ENCODE data around the gene THSD7B.
"Not testable (repeated sequence)": the region's sequence is repeated elsewhere in the genome, so short reads cannot be mapped to it uniquely, and the experiment has no call there.

THSD7B gene

GRCh38 chr2:137255345-137255744 is 490.0 kb downstream of the THSD7B start:
- no peak for DNase-seq (ENCODE audit: low read depth in 3 of 3)

DNA sequence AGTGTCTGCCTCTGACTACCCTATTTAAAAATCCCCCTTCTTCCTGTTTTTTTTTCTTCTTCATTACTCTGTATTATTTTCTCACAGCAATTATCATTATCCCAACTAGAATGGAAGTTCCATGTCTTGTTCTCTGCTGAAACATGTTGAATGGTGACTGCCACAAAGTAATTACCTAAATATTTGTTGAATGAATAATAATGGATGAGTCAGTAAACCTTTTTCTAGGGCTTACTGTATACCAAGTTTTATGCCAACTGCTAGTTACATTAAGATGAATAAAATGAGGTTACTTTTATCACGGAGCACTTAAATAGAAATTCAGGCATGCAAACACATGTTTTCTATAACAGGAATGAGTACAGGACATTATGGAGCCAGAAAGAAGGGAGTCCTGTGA is 490.6 kb downstream of the THSD7B start:
- no peak for DNase-seq (ENCODE audit: low read depth in 3 of 3)

GRCh38 chr2:137261881-137262585 is 496.7 kb downstream of the THSD7B start:
- no peak for DNase-seq (ENCODE audit: low read depth in 3 of 3)

GRCh38 chr2:137262594-137262993 is 497.2 kb downstream of the THSD7B start:
- DNase-seq (ENCODE audit: low read depth in 3 of 3): no peak

DNA sequence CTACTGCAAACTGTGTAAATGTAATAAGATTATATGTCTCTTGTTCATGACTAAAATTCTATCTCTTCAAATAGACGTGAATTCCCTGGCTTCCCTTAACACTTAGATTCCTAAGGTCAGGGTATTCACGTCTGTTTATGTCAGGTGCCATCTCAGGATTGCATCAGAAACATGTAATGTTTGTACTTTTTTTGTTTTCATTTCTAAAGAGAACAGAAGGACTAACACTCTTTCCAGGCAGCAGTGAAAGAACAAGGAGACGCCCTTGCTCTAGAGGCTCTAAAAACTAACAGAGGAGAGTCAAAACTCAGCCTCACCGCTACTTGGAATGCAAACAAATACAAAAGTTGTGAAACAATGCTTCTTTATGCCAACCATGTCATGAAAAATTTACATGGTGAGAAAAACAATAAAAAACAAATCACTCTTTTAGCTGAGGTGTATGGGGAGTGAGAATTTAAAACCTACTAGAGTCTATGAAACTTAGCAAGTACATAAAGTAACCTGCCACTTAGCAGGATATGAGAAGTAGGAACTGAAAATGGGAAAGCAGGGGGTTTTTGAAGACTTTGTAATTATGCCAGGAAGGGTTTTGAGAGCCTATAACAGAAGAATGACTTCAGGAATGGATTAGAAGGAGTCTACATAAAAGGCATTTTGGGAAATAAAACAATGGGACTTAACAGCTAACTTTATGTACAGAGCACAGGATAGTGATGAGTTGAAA is 522.7 kb downstream of the THSD7B start:
- no peak for DNase-seq (ENCODE audit: low read depth in 3 of 3)

DNA sequence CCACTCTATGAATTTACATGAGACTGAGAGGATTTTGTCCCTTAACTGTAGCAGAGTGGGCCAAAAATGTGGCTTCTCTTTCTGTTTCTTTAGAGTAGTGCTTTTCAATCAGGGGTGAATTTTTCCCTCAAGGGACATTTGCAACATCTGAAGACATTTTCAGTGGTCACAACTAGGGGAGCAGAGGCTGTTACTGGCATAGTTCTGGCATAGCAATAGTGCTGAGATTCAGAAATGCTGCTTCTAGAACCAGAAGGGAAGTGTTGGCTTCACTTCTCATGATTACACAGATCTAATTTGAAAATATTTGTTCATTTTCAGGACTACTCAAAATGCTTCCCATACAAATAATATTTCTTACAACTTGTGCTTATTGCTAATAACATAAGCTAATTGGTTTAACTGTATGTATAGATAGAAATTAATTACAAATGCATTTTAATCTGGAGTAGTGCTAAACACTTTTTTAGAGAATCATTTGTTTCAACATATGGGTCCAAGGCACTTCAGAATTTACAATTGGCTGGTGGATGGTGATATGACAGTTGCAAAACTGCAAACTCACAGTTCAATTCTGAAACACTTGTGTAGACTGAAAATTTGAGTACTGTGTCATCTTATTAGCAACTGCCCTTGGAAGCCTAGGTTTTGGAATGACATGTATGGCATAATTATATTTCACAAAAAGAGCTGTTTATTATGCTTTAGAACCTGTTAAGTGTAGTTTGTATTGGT is 526.7 kb downstream of the THSD7B start:
- no peak for DNase-seq (ENCODE audit: low read depth in 3 of 3)

GRCh38 chr2:137298377-137298776 is 533.0 kb downstream of the THSD7B start:
- no peak for DNase-seq (ENCODE audit: low read depth in 3 of 3)

DNA sequence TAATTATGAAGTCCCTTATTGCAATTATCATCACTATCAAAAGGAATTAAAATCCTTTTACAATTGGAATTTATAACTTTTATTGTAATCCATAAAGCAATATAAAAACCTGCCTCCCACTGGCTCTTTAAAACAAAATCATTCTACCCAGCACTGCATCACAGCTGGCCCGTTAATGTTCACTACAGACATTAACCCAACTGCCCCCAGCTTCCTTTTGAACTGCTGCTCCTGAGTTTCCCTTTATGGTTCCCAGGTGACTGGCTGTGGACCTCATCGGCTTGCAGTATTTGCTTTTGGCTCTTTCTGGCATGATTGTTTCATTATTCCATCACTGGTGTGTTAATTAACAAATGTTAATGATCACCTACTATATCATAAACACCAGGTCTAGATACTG is 535.6 kb downstream of the THSD7B start:
- DNase-seq (ENCODE audit: low read depth in 3 of 3): no peak

- DNase-seq (ENCODE audit: low read depth in 3 of 3): no peak
Observed at GRCh38 chr2:137302957-137303356, 537.6 kb downstream of the THSD7B start.

DNA sequence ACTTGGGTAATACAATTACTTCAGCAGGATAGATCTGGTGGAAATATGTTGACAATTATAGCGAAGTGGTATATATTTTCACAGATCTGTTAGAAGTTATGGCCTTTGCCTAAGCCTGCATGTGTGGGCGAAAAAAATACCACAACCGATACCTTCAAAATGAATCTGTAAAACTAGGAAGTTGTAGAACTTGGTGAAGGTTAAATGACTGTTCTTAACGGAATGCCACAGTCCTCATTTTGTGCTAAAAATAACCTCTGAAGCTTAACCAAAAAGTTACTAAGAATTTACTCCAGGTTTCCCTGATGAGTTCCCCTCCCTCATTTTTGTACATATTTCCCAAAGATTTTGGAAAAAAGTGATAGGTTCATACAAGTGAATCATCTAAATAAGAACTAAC is 550.7 kb downstream of the THSD7B start:
- no peak for DNase-seq (ENCODE audit: low read depth in 3 of 3)

- no peak for DNase-seq (ENCODE audit: low read depth in 3 of 3)
Observed at GRCh38 chr2:137321566-137321965, 556.2 kb downstream of the THSD7B start.

- not testable (repeated sequence) for DNase-seq (ENCODE audit: low read depth in 3 of 3)
Observed at GRCh38 chr2:137331562-137331961, 566.2 kb downstream of the THSD7B start.

DNA sequence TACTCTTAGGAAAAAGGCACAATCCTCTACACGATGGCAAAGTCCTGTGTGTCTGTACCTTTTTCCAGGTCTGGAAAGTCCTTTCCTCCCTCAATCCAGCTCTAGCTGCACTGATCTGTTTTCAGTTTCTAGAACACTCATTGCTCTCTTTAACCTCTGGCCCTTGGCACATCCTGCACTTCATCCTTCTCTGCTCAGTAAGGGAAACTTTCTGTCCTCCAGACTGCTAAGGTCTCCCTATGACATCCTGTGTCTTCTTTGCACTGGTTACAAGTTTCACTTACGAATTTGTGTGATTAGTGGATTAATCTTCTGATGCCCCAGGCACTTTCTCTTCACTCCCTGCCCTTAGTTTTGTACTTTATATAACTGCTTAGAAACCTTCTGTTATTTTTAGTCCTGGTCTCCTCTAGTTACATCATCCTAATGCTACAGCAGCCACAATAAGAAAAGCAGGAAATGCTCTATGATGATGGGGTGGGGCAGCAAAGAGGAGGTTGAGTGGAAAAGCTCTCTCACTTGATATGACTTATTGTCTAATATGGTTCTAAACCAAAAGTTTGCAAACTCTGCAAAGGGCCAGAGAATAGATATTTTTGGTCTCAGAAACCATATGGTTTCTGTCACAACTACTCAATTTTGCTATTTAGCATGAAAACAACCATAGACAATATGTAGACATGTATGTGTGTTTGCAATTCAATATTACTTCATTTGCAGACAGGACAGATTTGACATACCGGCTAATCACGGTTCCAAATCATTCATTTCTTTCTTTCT is 568.2 kb downstream of the THSD7B start:
- DNase-seq (ENCODE audit: low read depth in 3 of 3): no peak

GRCh38 chr2:137336067-137336466 is 570.7 kb downstream of the THSD7B start:
- DNase-seq (ENCODE audit: low read depth in 3 of 3): no peak

DNA sequence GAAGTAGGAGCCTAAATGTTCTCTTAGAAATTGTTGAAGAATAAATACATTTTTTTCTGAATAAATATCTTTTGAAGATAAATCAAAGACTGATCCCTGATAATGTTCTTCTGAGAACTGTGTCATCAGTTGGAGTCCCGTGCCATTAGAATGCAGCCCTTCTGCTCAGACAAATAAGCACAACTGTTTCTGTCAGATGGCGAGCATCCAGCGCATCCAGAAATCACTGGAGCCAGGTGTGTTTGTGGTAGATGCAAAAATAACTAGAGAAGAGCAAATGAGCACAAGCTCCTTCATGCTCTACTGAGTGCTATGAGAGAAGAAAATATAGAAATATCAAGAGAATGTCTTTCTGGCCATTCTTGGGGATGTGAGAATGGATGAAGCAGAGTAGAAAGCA is 573.7 kb downstream of the THSD7B start:
- no peak for DNase-seq (ENCODE audit: low read depth in 3 of 3)

GRCh38 chr2:137345994-137346393 is 580.6 kb downstream of the THSD7B start:
- no peak for DNase-seq (ENCODE audit: low read depth in 3 of 3)

DNA sequence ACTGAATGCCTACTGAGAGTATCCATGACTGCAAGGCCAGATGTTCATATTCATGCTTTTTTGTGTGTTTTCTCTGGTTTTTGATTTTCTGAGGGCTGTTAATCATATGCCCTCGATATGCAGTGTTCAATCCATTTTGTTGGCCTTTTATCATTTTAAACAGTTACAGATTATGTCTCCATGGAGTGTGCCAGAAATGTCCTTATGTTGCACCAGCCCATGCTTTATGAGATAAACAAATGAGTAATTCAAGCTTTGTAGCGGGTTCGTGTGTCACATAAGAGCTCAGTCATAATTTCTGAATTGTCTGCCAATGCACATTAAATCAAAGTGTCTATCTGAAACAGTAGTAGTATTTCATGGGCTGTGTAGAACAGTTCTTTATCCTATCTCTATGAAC is 583.0 kb downstream of the THSD7B start:
- DNase-seq (ENCODE audit: low read depth in 3 of 3): no peak

DNA sequence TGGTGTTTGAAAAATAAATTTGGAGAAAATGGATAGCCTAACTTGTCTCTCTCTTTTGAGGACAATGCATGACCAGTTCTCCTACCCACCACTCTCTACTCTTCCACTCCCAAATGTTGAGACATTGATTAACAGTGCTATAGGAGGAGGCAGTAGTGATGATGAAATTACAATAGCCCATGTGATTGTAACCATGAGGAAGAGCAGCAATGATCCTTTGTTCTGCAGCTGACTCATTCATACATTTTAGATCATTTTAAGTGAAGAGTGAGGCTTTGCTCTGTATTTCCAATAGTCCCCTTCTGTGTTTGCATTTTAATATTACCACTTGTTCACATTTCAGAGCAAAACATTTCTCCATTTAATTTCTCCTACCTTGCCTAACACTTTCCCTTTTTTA is 592.3 kb downstream of the THSD7B start:
- DNase-seq (ENCODE audit: low read depth in 3 of 3): no peak

DNA sequence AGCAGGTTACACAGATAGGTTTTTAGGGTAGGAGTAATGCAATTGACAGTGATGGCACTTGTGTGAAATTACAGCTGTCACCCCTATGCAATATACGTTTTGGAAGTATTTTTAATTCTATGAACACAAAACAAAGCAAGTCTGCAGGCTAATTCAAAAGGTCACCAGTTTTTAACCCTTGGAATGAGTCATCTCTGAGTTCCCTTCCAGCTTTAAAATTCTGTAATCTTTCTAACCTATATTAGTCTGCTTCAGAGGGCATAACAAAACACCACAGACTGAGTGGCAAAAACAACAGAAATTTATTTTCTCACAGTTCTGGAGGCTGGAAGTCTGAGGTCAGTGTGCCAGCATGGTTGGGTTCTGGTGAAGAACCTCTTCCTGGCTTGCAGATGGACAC is 602.0 kb downstream of the THSD7B start:
- DNase-seq (ENCODE audit: low read depth in 3 of 3): no peak

DNA sequence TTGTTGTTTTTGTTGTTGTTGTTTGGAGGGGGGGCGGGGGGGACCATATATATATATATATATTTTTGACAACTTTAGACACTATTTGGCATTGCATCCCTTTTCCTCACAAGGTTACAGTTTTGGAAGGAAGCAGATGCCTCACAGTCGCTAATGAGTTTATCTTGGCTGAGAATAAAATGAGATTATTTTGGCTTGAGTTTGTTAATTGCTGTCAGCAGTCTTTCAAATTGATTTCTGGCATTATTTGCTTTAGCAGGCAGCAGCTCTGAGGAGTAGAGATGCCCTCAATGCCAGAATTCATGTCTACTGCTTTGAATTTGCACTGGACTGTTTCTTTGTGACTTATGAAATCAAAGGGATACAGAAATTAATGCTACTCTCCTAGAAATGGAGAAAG is 603.8 kb downstream of the THSD7B start:
- DNase-seq (ENCODE audit: low read depth in 3 of 3): no peak

GRCh38 chr2:137379186-137379585 is 613.8 kb downstream of the THSD7B start:
- no peak for DNase-seq (ENCODE audit: low read depth in 3 of 3)

GRCh38 chr2:137380610-137381009 is 615.3 kb downstream of the THSD7B start:
- DNase-seq (ENCODE audit: low read depth in 3 of 3): no peak

Data from stimulated activated CD4-positive, alpha-beta T cell treated with anti-CD3 and anti-CD28 coated beads, TNF-alpha, amount 100 ng/mL, for 48 hours (primary cell).